ENCODE results near the gene PARVA.

- TF ChIP-seq CTCF (IDR thresholded peaks at IDR 0.05) (no peak), POLR2A (IDR thresholded peaks at IDR 0.05) (no peak)
These were observed 82.0 kb downstream of the PARVA start for GRCh38 chr11:12459374-12459773.
